Measurements from ENCODE around the gene PTPRE. TPM values are rescaled to one million over a fixed set of nuclear protein-coding genes. Genes with fewer than 3 reads are reported as not detected.

The PTPRE gene
- total and polyA plus RNA-seq, 2 of the 4 experiments (the other 2 are of a cell fraction): 0.34 to 0.54 TPM

DNA sequence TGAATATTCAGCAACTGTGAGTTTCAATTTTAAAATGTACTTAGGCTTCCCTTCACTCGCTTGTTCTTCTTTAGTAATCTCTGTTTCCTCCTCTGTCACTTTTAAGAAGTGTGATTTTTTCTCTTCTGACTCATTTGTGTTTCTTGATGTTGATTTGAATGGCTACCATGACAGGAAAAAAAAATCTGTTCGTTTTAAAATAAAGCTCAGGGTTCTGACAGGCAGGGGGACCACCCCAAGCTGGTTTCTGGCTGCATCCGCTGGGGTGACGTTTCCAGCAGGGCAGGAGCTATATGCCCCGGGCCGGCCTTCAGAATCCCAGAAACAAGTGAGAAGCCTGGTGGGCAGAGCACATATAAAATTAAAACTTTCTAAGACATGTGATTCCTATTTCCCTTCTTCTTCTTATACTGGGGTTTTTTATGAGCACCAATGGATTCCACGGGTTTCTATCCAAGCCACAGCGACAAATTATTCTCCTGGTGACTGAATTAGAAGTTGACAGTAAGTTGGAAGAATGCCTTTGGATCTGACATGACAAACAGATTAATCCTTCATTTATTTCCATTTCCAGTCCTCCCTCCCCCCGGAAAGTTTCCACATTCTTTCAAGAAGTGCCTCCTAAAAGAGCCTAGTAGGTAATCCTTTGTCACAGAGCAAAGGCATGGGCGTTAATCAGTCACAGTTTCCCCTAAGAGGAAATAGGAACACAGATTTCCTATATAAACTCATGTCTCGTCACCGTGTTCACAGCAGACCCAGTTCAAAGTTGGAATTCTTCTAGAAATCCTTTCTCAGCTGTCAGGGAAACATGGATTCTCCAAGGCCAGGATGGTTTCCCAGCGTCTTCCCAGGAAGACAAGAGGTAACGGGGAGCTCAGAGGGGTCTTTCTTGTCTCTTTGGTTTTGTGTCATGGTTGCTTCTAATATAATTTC lies 79.9 kb downstream of the PTPRE start:
- H3K9me1 ChIP-seq (ENCODE audit: insufficient read depth, low read length): no peaks in the 10 kb centered on the region
- no peaks in the 10 kb centered on the region for H3K36me3 ChIP-seq (ENCODE audit: control insufficient read depth, insufficient read depth, low read length)
- no peak overlapping the region for H3K27ac ChIP-seq (ENCODE audit: insufficient read depth, low read length)
- H4K91ac ChIP-seq (ENCODE audit: insufficient read depth, low read depth, low read length): no peak overlapping the region
- no peak overlapping the region for H4K8ac ChIP-seq (ENCODE audit: low read depth in 2 of 2, low read length in 2 of 2)
- no peak overlapping the region for H3K56ac ChIP-seq (ENCODE audit: extremely low read depth, insufficient read depth, low read length)
- H2BK120ac ChIP-seq (ENCODE audit: low read depth, low read length): no peak overlapping the region
- H2BK20ac ChIP-seq (ENCODE audit: low read depth, low read length): no peak overlapping the region
- POLR2A ChIA-PET (ENCODE audit: unreplicated experiment): no interaction called here
- dilution Hi-C loops (cut with HindIII; ENCODE audit: low sequenced_read_pairs, unreplicated experiment): no loop called here
- in situ Hi-C loops (cut with MboI; ENCODE audit: low sequenced_read_pairs): no loop called here
- H3K4me3 ChIP-seq (ENCODE audit: insufficient read depth, low read depth, low read length): no peak overlapping the region
- CTCF ChIA-PET: interaction anchor here (0.8 kb wide), 1 partner anchor 9 kb away, joined by 3 read pairs; no protein-coding TSS in a partner anchor
- no TSS peak for BruUV-seq (replicated peaks)
- no peaks in the 10 kb centered on the region for H4K20me1 ChIP-seq (ENCODE audit: insufficient read depth, low read length)
- no peak overlapping the region for H3K23ac ChIP-seq (ENCODE audit: low read depth, low read length)
- no peaks in the 10 kb centered on the region for H3K79me1 ChIP-seq (ENCODE audit: low read depth in 1 of 2, low read length in 2 of 2)
- WGBS, 2 experiments (ENCODE audit: extremely low coverage in 2 of 2, insufficient read length in 1 of 2): 30% methylated on average over 3 of the region's 14 CpGs; no CpG with 5 or more reads in 1 of the 2 experiments
- no peak overlapping the region for H2AFZ ChIP-seq (replicated peaks; ENCODE audit: low read length, poor library complexity)
- intact Hi-C loops (cut with micrococcal nuclease): no loop called here
- no peak overlapping the region for H2BK5ac ChIP-seq (ENCODE audit: low read depth, low read length, poor library complexity, severe bottlenecking)
- H3K9me3 ChIP-seq (ENCODE audit: control insufficient read depth, insufficient read depth, low read length): no peaks in the 10 kb centered on the region
- DNase-seq (no peak), ATAC-seq (ENCODE audit: low read depth) (no peak)
- TF ChIP-seq SMC3 (IDR thresholded peaks at IDR 0.05; ENCODE audit: low read depth, low read length): no peak
- H3K18ac ChIP-seq (ENCODE audit: low read depth, low read length): no peak overlapping the region
- no peak overlapping the region for H3K4me2 ChIP-seq (ENCODE audit: low read depth, low read length)
- H3K4ac ChIP-seq (ENCODE audit: low read depth, low read length): no peak overlapping the region
- no peak overlapping the region for H3K9ac ChIP-seq (ENCODE audit: low read depth, low read length)
- no peak overlapping the region for H4K5ac ChIP-seq (ENCODE audit: low read depth, low read length)
- H2AK9ac ChIP-seq (replicated peaks; ENCODE audit: low read depth, low read length, poor library complexity): no peak overlapping the region
- H3K27me3 ChIP-seq (ENCODE audit: control insufficient read depth, insufficient read depth, low read length): no peaks in the 10 kb centered on the region
- no peak overlapping the region for H3K14ac ChIP-seq (replicated peaks; ENCODE audit: low read depth, low read length)
- H3K4me1 ChIP-seq (ENCODE audit: control insufficient read depth, insufficient read depth, low read length): peaks cover 3% of the 10 kb centered on the region
- H2BK15ac ChIP-seq (ENCODE audit: low read depth, low read length): no peak overlapping the region
- H2AK5ac ChIP-seq (ENCODE audit: low read depth, low read length): no peak overlapping the region
